ENCODE measurements around the gene NACC1. TPM values are rescaled to one million over a fixed set of nuclear protein-coding genes. Genes with fewer than 3 reads are reported as not detected.

NACC1 gene
- total RNA-seq, 4 donors from 2014 or later = 13.4 to 47.6 (median 35.3) TPM

GRCh38 chr19:13104848-13105711, 13.0 kb upstream of the NACC1 start:
- no peak for DNase-seq (ENCODE audit: low spot score in 2 of 2)
- H3K27ac ChIP-seq = peak overlapping the region; percentile 40
- no peaks in the 10 kb centered on the region for H3K9me3 ChIP-seq
- peak overlapping the region; percentile 28 for H3K4me3 ChIP-seq
- TF ChIP-seq POLR2AphosphoS5 (IDR thresholded peaks at IDR 0.05) (no peak), POLR2A (IDR thresholded peaks at IDR 0.05) (no peak)
- H3K4me1 ChIP-seq = peaks cover 31% of the 10 kb centered on the region
- no peaks in the 10 kb centered on the region for H3K27me3 ChIP-seq
- 62% methylated on average over 23 of the region's 29 CpGs for WGBS
- peaks cover 19% of the 10 kb centered on the region for H3K36me3 ChIP-seq

GRCh38 chr19:13109361-13110098, 8.5 kb upstream of the NACC1 start:
- H3K36me3 ChIP-seq = peaks cover 39% of the 10 kb centered on the region
- peaks cover 2% of the 10 kb centered on the region for H3K4me1 ChIP-seq
- no peak for DNase-seq (ENCODE audit: low spot score in 2 of 2)
- no peak overlapping the region for H3K27ac ChIP-seq
- 95% methylated on average over 20 of the region's 30 CpGs for WGBS
- no peak overlapping the region for H3K4me3 ChIP-seq
- TF ChIP-seq CTCF (IDR thresholded peaks at IDR 0.05) = no peak
- H3K27me3 ChIP-seq = no peaks in the 10 kb centered on the region
- no peaks in the 10 kb centered on the region for H3K9me3 ChIP-seq

- Histone ChIP-seq H3K4me1 (no peaks in the 10 kb centered on the region), H3K9me3 (no peaks in the 10 kb centered on the region), H3K27me3 (no peaks in the 10 kb centered on the region), H3K4me3 (no peak overlapping the region), H3K36me3 (peaks cover 39% of the 10 kb centered on the region), H3K27ac (no peak overlapping the region)
- 94% methylated on average over 12 of the region's 15 CpGs for WGBS
- no peak for DNase-seq (ENCODE audit: low spot score in 2 of 2)
- TF ChIP-seq POLR2AphosphoS5 (IDR thresholded peaks at IDR 0.05) (no peak), CTCF (IDR thresholded peaks at IDR 0.05) (no peak), POLR2A (IDR thresholded peaks at IDR 0.05) (no peak), EP300 (IDR thresholded peaks at IDR 0.05) (no peak)
Measured at GRCh38 chr19:13110099-13110610, 7.9 kb upstream of the NACC1 start.

DNA sequence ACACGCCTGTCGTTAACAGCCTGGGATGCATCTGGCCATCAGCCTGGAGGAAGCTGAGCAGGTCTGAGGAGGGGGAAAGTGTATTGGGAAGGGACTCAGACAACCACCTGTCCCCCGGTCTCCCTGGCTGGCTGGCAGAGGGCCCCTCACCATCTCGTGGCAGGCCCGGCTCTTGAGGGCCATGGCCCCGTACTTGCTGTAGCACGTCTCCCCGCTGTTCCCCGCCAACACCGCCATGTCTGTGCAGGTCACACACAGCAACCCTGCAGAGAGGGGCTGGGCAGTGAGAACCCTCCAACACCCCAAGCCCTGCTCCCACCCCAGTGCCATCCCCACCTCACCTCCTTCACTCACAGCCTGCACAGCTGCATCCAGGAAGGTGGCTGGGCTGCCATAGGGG, 5.5 kb upstream of the NACC1 start:
- no peak overlapping the region for H3K4me3 ChIP-seq
- TF ChIP-seq POLR2AphosphoS5 (IDR thresholded peaks at IDR 0.05) = no peak
- TF ChIP-seq POLR2A (IDR thresholded peaks at IDR 0.05) = no peak
- no peak for TF ChIP-seq CTCF (IDR thresholded peaks at IDR 0.05)
- no peak for TF ChIP-seq EP300 (IDR thresholded peaks at IDR 0.05)
- H3K36me3 ChIP-seq = peaks cover 33% of the 10 kb centered on the region
- no peak for DNase-seq (ENCODE audit: low spot score in 2 of 2)
- no peaks in the 10 kb centered on the region for H3K27me3 ChIP-seq
- 90% methylated on average over 10 of the region's 10 CpGs for WGBS
- H3K27ac ChIP-seq = no peak overlapping the region
- no peaks in the 10 kb centered on the region for H3K9me3 ChIP-seq
- peaks cover 20% of the 10 kb centered on the region for H3K4me1 ChIP-seq

GRCh38 chr19:13115936-13116281, 2.2 kb upstream of the NACC1 start:
- Histone ChIP-seq H3K4me3 (peak overlapping the region; percentile 83), H3K9me3 (no peaks in the 10 kb centered on the region), H3K27ac (peak overlapping the region; percentile 79), H3K36me3 (peaks cover 13% of the 10 kb centered on the region), H3K27me3 (no peaks in the 10 kb centered on the region), H3K4me1 (peaks cover 47% of the 10 kb centered on the region)
- 0% methylated on average over 8 of the region's 18 CpGs for WGBS
- DNase-seq (ENCODE audit: low spot score in 2 of 2) = no peak
- no peak for TF ChIP-seq EP300 (IDR thresholded peaks at IDR 0.05)
- TF ChIP-seq POLR2AphosphoS5 (IDR thresholded peaks at IDR 0.05) = no peak
- TF ChIP-seq CTCF (IDR thresholded peaks at IDR 0.05) = no peak
- no peak for TF ChIP-seq POLR2A (IDR thresholded peaks at IDR 0.05)
